IPS-18a (cell line): ENCODE data around the gene PDSS1.
"Not testable (repeated sequence)": the region's sequence is repeated elsewhere in the genome, so short reads cannot be mapped to it uniquely, and the experiment has no call there.

Experiments
- H3K27ac ChIP-seq: one replicate; pipeline ENCODE4 v1.5.1; 2013; ENCODE audit warnings: low read length
- H3K27me3 ChIP-seq: one replicate; pipeline ENCODE4 v1.6.1; 2013; ENCODE audit warnings: mild to moderate bottlenecking, low read length; ENCODE audit not compliant: control insufficient read depth, insufficient read depth
- H3K36me3 ChIP-seq: one replicate; pipeline ENCODE4 v1.6.1; 2013; ENCODE audit warnings: low read depth, low read length; ENCODE audit not compliant: control insufficient read depth
- H3K4me1 ChIP-seq: one replicate; pipeline ENCODE4 v1.6.1; 2013; ENCODE audit warnings: low read depth, low read length; ENCODE audit not compliant: control insufficient read depth
- H3K4me3 ChIP-seq: one replicate; pipeline ENCODE4 v1.5.1; 2013; ENCODE audit warnings: low read length
- H3K9ac ChIP-seq: one replicate; pipeline ENCODE4 v1.6.1; 2013; ENCODE audit warnings: mild to moderate bottlenecking, low read length, moderate library complexity
- H3K9me3 ChIP-seq: one replicate; pipeline ENCODE4 v1.6.1; 2013; ENCODE audit warnings: low read depth, low read length; ENCODE audit not compliant: control insufficient read depth

The PDSS1 gene

DNA sequence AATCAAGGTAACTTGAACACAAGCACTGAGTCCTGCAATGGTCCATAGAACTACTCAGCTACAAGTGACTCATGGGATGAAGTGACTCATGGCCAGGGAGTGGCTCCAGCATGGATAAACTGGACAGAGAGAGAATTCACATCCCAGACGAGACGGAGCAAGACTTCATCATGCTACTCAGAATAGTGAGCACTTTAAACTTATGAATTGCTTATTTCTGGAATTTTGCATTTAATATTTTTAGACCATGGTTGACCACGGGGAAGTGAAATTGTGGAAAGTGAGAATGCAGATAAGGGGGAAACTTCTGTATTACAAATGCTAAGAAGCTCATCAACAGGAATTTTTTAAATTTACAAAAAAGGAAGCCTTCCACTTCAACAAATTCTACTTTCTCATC, 15.5 kb upstream of the PDSS1 start:
- H3K9me3 ChIP-seq, H3K9ac ChIP-seq, H3K27me3 ChIP-seq, H3K4me3 ChIP-seq, H3K4me1 ChIP-seq, H3K27ac ChIP-seq, H3K36me3 ChIP-seq: not testable (repeated sequence)

DNA sequence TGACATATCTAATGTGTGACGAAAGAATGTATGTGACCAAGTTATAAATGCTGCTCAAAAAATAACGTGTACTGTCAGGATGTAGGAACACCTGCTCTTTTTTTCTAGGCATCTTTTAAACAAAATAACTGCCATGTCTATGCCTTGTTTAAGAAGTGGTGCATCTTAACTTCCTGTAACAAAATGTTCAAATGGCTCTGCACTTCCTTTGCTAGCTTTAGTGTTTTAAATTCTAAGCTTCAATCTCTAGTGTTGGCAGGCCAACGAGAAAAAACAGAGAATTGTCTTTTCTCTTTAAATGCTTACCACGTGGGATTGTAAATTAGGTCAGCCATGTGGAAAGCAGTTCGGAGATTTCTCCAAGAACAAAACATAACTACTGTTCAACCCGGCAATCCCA, 14.6 kb upstream of the PDSS1 start:
- Histone ChIP-seq H3K4me1 (no peaks in the 10 kb centered on the region), H3K36me3 (no peaks in the 10 kb centered on the region), H3K4me3 (no peak overlapping the region), H3K9me3 (no peaks in the 10 kb centered on the region), H3K9ac (no peak overlapping the region), H3K27ac (no peak overlapping the region), H3K27me3 (no peaks in the 10 kb centered on the region)

DNA sequence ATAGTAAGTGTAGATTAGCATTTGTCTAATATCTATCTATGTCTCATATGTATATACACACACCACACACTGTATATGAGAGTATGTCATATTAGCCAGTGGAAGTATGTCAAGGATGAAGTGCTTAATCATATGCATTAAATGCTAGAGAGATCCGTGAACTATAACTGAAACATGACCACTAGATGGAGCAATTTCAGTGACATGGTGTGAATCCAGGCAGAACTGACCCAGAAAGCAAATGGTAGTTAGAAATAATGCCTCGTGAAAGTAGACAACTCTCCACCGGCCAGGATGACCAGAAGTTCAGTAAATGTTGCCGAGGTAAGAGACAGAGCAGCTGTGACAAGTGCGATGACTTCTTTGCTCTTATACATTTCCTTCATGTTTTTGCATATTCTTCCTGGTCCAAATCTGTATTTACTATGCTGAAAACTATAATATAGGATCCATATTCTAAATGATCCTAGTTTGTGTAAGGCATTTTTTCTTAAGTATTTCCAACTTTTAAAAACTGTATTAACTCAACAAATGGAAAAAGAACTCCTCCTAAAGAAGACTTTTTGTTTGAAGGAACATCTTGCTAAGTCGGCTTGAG, 12.7 kb upstream of the PDSS1 start:
- H3K27ac ChIP-seq, H3K9ac ChIP-seq, H3K9me3 ChIP-seq, H3K27me3 ChIP-seq, H3K36me3 ChIP-seq, H3K4me1 ChIP-seq, H3K4me3 ChIP-seq: not testable (repeated sequence)

DNA sequence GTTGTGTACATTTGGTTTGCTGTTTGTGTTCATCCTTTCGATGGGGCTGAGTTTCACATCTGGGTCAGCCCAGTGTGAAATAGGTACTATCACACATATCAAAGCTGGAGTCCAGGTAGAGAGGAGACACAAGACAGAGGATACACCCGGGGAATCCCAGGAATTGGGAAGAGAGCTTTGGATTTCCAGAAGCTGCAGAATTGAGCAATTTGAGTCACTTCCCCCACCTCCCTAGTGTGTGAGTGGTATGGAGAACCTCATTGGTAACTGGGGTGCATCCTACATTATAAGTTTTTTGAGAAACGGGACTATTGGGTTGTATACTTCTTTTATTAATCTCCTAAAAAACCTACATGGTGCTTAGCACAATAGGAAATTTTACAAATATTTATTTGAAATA, 12.1 kb upstream of the PDSS1 start:
- H3K36me3 ChIP-seq: no peaks in the 10 kb centered on the region
- no peak overlapping the region for H3K27ac ChIP-seq
- H3K4me1 ChIP-seq: no peaks in the 10 kb centered on the region
- no peak overlapping the region for H3K9ac ChIP-seq
- H3K9me3 ChIP-seq: no peaks in the 10 kb centered on the region
- H3K27me3 ChIP-seq: no peaks in the 10 kb centered on the region
- no peak overlapping the region for H3K4me3 ChIP-seq

DNA sequence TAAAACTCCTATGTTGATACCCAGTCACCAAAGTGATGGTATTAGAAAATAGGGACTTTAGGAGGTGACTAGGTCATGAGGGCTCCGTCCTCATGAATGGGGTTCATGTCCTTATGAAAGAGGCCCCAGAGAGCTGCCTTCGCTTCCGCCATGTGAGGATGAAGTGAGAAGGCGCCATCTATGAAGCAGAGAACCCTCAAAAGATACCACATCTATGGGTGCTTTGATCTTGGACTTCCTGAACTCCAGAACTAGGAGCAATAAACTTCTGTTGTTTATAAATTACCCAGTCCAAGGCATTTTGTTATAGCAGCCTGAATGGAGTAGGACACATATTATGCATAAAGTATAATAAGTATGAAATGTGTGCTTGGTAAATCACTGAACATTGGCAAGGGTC, 8.1 kb upstream of the PDSS1 start:
- no peaks in the 10 kb centered on the region for H3K27me3 ChIP-seq
- H3K9ac ChIP-seq: no peak overlapping the region
- no peak overlapping the region for H3K4me3 ChIP-seq
- H3K36me3 ChIP-seq: no peaks in the 10 kb centered on the region
- no peak overlapping the region for H3K27ac ChIP-seq
- no peaks in the 10 kb centered on the region for H3K9me3 ChIP-seq
- H3K4me1 ChIP-seq: no peaks in the 10 kb centered on the region

DNA sequence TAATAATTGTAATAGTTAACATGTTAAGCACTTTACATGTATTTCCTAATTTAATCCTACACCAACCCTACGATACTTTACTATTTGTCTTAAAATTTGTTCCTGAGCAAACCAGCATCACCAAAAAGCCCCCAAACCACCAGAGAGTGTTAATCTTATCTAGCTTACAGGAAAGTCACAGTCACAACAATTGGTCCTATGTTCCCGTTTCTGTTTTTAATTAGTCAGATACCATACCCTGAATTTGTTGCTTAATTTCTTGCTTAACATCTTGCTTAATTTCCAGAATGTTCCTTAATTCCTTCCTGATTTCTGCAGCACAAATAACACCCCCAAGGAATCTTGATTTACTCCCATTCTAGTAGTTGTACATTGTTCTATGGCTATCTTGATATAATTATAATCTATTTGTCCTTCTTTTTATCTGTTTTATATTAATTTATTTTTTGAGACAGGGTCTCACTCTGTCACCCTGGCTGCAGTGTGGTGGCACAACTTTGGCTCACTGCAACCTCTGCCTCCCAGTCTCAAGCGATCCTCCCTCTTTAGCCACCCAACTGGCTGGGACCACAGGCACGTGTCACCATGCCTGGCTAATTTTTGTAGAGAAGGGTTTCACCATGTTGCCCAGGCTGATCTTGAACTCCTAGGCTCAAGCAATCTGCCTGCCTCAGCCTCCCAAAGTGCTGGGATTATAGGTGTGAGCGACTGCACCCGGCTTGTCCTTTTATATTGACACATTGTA, 6.6 kb upstream of the PDSS1 start:
- H3K27me3 ChIP-seq: no peaks in the 10 kb centered on the region
- H3K36me3 ChIP-seq: no peaks in the 10 kb centered on the region

DNA sequence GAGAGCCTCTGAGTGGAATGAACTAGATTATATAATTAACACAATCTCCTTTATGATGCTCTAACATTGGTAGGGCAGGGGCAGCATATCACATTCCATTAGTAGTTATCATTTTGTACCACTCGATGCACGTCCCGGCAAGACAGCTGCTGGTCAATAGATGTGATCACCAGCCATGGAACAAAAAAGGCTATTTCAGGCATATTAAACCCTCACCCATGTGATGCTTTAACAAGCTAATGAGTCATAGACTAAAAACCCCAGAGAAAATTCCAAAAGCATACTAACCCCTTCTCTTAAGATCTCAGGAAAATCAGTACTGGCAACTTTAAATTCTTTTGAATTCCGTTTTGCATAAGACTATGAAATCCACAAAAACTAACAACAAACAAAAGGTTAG, 3.0 kb upstream of the PDSS1 start:
- H3K9ac ChIP-seq, H3K27ac ChIP-seq, H3K36me3 ChIP-seq, H3K9me3 ChIP-seq, H3K4me3 ChIP-seq, H3K4me1 ChIP-seq, H3K27me3 ChIP-seq: not testable (repeated sequence)

More for the DNA sequence above, 6.6 kb upstream of the PDSS1 start:
- H3K27ac ChIP-seq: no peak overlapping the region
- H3K9me3 ChIP-seq: no peaks in the 10 kb centered on the region
- H3K9ac ChIP-seq: no peak overlapping the region
- H3K4me3 ChIP-seq: no peak overlapping the region
- no peaks in the 10 kb centered on the region for H3K4me1 ChIP-seq

DNA sequence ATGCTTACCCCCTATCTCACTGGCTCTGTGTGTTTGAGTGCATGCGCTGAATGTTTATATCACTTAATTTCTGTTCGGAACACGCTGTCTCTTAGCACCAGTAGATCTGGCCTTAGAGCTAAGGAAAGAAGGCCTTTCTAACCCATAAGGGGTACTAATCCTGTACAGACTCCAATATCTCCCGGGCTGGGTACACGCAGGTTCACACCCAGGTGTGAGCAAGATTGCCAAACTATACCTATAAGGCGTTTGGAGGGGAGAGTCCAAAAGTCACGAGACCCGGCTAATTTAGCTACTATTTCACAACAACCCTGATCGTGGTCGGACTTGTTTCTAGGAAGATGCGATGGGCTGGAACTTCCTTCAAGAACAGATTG, 727 bp upstream of the PDSS1 start:
- no peaks in the 10 kb centered on the region for H3K36me3 ChIP-seq
- H3K27me3 ChIP-seq: no peaks in the 10 kb centered on the region
- H3K9me3 ChIP-seq: no peaks in the 10 kb centered on the region
- peaks cover 4% of the 10 kb centered on the region for H3K4me1 ChIP-seq
- H3K4me3 ChIP-seq: peak overlapping the region; percentile 84
- H3K27ac ChIP-seq: peak overlapping the region; percentile 9
- peak overlapping the region; percentile 67 for H3K9ac ChIP-seq

DNA sequence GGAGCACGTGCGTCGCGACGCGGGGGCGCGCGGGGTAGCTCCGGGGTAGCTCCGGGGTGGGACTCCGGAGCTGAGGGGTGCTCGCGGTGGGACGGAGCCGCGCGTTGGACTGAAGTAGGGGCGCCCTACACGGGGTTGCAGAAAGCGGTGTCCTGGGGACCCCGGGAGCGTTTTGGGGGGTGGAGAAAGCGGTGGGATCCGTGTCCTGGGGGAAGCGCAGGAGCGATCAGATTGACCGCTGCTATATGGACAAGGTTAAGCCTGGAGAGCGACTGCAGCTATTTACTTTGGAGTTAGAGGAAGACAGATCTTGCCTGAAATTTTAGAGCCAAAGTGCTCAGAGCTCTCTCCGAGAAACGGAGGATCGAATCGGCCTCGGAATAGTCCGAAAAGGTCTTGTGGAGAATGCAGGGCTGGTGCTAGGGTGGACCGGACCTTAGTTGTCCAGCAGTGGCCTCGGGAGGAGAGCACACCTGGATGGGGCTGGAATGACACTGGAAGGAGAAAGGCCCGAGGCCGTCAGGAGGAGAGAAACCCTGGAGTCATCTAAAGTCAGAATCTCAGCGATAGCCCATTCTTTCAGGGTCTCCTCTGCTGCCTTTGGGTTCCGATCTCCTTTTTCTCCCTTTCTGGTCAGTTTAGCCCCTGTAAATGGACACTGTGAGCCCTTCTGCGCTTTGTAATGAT, 564 bp downstream of the PDSS1 start:
- Histone ChIP-seq H3K27me3 (no peaks in the 10 kb centered on the region), H3K9me3 (no peaks in the 10 kb centered on the region), H3K9ac (peak overlapping the region; percentile 67), H3K36me3 (peaks cover 2% of the 10 kb centered on the region), H3K4me1 (peaks cover 4% of the 10 kb centered on the region), H3K4me3 (peak overlapping the region; percentile 84), H3K27ac (no peak overlapping the region)

DNA sequence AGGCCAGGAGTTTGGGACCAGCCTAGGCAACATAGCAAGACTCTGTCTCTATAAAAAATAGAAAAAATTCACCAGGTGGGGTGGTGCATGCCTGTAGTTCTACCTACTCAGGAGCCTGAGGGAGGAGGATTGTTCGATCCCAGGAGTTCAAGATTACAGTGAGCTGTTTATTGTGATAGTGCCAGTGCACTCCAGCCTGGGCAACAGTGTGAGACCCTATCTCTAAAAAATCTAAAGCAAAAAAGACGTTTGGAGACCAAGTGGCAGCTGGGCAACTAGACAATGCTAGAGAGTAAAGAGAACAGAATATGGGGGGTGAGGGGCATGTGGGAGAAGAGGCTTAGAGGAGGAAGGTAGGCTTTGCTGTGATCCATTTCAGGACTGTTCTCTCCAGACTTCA, 1.4 kb downstream of the PDSS1 start:
- peaks cover 2% of the 10 kb centered on the region for H3K36me3 ChIP-seq
- H3K27me3 ChIP-seq: no peaks in the 10 kb centered on the region
- no peaks in the 10 kb centered on the region for H3K9me3 ChIP-seq
- peaks cover 4% of the 10 kb centered on the region for H3K4me1 ChIP-seq
- H3K9ac ChIP-seq: no peak overlapping the region
- peak overlapping the region; percentile 84 for H3K4me3 ChIP-seq
- no peak overlapping the region for H3K27ac ChIP-seq

DNA sequence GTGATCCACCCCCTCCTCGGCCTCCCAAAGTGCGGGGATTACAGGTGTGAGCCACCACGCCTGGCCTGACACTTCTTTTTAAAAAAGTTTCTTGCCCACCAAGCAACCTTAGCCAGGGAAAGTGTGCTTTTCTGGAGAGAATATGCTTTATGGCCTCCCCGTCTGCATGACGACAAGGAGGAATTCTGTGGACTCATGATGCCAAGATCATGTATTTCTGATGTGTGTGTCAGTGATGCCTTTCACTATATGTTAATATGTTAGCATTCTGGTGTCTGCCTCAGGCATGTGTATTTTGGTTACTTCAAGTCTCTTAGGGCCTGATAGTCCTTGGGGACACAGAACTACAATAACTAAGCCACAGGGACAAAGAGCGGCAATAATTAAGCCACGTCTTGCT, 2.1 kb downstream of the PDSS1 start:
- H3K27ac ChIP-seq: no peak overlapping the region
- H3K4me3 ChIP-seq: no peak overlapping the region
- H3K36me3 ChIP-seq: peaks cover 2% of the 10 kb centered on the region
- H3K4me1 ChIP-seq: peaks cover 4% of the 10 kb centered on the region
- no peak overlapping the region for H3K9ac ChIP-seq
- H3K9me3 ChIP-seq: no peaks in the 10 kb centered on the region
- H3K27me3 ChIP-seq: no peaks in the 10 kb centered on the region
